ENCODE measurements around the gene MAST3. TPM values are rescaled to one million over a fixed set of nuclear protein-coding genes. Genes with fewer than 3 reads are reported as not detected.

Gene MAST3
- total and polyA plus RNA-seq, 2 of the 8 experiments (the other 6 are each of a cell fraction or from before 2014, with no cell fraction given), result 3.4 to 9.0 TPM

GRCh38 chr19:18101268-18101667, 3.7 kb downstream of the MAST3 start (continued):
- no peak for TF ChIP-seq RNF2 (IDR thresholded peaks at IDR 0.05; ENCODE audit: borderline replicate concordance, low read depth, low read length, missing control alignments, poor library complexity, severe bottlenecking)
- no peak for TF ChIP-seq NANOG (IDR thresholded peaks at IDR 0.05; ENCODE audit: insufficient read depth, low read depth, low read length, poor library complexity, severe bottlenecking)
- no peak for TF ChIP-seq CTCF (IDR thresholded peaks at IDR 0.05; ENCODE audit: control extremely low read depth in 1 of 3, insufficient read depth in 1 of 3, low read depth in 1 of 3, low read length in 3 of 3)
- TF ChIP-seq SRF (IDR thresholded peaks at IDR 0.05; ENCODE audit: low read depth, low read length), result no peak
- TF ChIP-seq, protein P1, sequence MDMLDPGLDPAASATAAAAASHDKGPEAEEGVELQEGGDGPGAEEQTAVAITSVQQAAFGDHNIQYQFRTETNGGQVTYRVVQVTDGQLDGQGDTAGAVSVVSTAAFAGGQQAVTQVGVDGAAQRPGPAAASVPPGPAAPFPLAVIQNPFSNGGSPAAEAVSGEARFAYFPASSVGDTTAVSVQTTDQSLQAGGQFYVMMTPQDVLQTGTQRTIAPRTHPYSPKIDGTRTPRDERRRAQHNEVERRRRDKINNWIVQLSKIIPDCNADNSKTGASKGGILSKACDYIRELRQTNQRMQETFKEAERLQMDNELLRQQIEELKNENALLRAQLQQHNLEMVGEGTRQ (IDR thresholded peaks at IDR 0.05; ENCODE audit: low read length), result no peak
- TF ChIP-seq JUN (IDR thresholded peaks at IDR 0.05; ENCODE audit: low read depth, low read length), result no peak

Measured in H1 (cell line).